OCI-LY7 (cell line): ENCODE results near the gene UMAD1.

Experiments used
- EZH2phosphoT487 ChIP-seq: fragments of 200-600 bp; sonication (generic); IDR thresholded peaks from 2 replicates; pipeline ENCODE4 v1.6.1; 2018; ENCODE audit warnings: low read depth, borderline replicate concordance, mild to moderate bottlenecking, mixed run types, antibody characterized with exemption, low read length, moderate library complexity, mixed read lengths
- TF ChIP-seq, protein P1 (sequence below): fragments of 200-600 bp; sonication (generic); conservative IDR thresholded peaks from 2 replicates; pipeline ENCODE4 v1.5.1; 2014; ENCODE audit warnings: mild to moderate bottlenecking, antibody characterized with exemption, low read length, moderate library complexity, mixed read lengths

GRCh38 chr7:7670490-7670889 is 29.9 kb downstream of the UMAD1 start:
- TF ChIP-seq, protein P1, sequence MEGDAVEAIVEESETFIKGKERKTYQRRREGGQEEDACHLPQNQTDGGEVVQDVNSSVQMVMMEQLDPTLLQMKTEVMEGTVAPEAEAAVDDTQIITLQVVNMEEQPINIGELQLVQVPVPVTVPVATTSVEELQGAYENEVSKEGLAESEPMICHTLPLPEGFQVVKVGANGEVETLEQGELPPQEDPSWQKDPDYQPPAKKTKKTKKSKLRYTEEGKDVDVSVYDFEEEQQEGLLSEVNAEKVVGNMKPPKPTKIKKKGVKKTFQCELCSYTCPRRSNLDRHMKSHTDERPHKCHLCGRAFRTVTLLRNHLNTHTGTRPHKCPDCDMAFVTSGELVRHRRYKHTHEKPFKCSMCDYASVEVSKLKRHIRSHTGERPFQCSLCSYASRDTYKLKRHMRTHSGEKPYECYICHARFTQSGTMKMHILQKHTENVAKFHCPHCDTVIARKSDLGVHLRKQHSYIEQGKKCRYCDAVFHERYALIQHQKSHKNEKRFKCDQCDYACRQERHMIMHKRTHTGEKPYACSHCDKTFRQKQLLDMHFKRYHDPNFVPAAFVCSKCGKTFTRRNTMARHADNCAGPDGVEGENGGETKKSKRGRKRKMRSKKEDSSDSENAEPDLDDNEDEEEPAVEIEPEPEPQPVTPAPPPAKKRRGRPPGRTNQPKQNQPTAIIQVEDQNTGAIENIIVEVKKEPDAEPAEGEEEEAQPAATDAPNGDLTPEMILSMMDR: no peak
- TF ChIP-seq EZH2phosphoT487: no peak
